ENCODE data around the gene TBC1D9.

DNA sequence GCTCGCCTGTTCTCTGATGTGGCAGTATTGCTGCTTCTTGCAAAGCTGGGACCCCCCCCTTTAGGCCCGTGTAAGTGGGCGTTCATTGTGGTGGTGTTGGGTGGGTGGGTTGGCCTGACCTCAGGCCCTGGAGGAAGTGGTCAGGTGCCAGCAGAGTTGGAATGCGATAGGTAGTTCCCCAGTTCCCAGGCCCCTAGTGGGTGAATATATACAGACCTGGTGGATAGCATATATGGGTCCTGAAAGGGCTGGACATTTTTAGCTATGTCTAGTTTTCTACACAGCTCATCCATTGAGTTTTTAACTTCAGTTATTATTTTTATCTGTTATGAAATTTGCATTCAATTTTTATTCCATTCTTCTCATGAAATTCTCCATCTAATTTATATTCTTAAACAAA lies 151.6 kb downstream of the TBC1D9 start:
- TF ChIP-seq NBN (IDR thresholded peaks at IDR 0.05): no peak
- TF ChIP-seq, protein P1, sequence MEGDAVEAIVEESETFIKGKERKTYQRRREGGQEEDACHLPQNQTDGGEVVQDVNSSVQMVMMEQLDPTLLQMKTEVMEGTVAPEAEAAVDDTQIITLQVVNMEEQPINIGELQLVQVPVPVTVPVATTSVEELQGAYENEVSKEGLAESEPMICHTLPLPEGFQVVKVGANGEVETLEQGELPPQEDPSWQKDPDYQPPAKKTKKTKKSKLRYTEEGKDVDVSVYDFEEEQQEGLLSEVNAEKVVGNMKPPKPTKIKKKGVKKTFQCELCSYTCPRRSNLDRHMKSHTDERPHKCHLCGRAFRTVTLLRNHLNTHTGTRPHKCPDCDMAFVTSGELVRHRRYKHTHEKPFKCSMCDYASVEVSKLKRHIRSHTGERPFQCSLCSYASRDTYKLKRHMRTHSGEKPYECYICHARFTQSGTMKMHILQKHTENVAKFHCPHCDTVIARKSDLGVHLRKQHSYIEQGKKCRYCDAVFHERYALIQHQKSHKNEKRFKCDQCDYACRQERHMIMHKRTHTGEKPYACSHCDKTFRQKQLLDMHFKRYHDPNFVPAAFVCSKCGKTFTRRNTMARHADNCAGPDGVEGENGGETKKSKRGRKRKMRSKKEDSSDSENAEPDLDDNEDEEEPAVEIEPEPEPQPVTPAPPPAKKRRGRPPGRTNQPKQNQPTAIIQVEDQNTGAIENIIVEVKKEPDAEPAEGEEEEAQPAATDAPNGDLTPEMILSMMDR (IDR thresholded peaks at IDR 0.05 in 2 of 3, conservative IDR thresholded peaks at IDR 0.05 in 1 of 3; ENCODE audit: control insufficient read depth in 2 of 3, extremely low read depth in 1 of 3, insufficient read depth in 1 of 3, low read depth in 3 of 3, low read length in 3 of 3): 0 out of 6 replicates have a peak, but pooled peaks of 1 of the 3 experiments have one; percentile 1
- no peak for TF ChIP-seq EED (IDR thresholded peaks at IDR 0.05; ENCODE audit: low read depth)
- TF ChIP-seq EP300 (IDR thresholded peaks at IDR 0.05; ENCODE audit: borderline replicate concordance in 1 of 2, control insufficient read depth in 1 of 2, low read depth in 2 of 2, low read length in 2 of 2): no peak
- TF ChIP-seq, protein P2, sequence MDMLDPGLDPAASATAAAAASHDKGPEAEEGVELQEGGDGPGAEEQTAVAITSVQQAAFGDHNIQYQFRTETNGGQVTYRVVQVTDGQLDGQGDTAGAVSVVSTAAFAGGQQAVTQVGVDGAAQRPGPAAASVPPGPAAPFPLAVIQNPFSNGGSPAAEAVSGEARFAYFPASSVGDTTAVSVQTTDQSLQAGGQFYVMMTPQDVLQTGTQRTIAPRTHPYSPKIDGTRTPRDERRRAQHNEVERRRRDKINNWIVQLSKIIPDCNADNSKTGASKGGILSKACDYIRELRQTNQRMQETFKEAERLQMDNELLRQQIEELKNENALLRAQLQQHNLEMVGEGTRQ (IDR thresholded peaks at IDR 0.05; ENCODE audit: borderline replicate concordance, low read depth, low read length): no peak
- TF ChIP-seq, protein P3, sequence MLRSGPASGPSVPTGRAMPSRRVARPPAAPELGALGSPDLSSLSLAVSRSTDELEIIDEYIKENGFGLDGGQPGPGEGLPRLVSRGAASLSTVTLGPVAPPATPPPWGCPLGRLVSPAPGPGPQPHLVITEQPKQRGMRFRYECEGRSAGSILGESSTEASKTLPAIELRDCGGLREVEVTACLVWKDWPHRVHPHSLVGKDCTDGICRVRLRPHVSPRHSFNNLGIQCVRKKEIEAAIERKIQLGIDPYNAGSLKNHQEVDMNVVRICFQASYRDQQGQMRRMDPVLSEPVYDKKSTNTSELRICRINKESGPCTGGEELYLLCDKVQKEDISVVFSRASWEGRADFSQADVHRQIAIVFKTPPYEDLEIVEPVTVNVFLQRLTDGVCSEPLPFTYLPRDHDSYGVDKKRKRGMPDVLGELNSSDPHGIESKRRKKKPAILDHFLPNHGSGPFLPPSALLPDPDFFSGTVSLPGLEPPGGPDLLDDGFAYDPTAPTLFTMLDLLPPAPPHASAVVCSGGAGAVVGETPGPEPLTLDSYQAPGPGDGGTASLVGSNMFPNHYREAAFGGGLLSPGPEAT (IDR thresholded peaks at IDR 0.05; ENCODE audit: low read depth): no peak
- TF ChIP-seq CBFB (IDR thresholded peaks at IDR 0.05; ENCODE audit: low read depth): no peak
- TF ChIP-seq YY1 (IDR thresholded peaks at IDR 0.05; ENCODE audit: low read depth, low read length): no peak
- no peak for TF ChIP-seq STAT3 (IDR thresholded peaks at IDR 0.05; ENCODE audit: low read depth, low read length)
- no peak for TF ChIP-seq EZH2 (IDR thresholded peaks at IDR 0.05; ENCODE audit: borderline replicate concordance, control insufficient read depth, low read depth, low read length)
